Measurements from ENCODE around the gene TPCN2.

DNA sequence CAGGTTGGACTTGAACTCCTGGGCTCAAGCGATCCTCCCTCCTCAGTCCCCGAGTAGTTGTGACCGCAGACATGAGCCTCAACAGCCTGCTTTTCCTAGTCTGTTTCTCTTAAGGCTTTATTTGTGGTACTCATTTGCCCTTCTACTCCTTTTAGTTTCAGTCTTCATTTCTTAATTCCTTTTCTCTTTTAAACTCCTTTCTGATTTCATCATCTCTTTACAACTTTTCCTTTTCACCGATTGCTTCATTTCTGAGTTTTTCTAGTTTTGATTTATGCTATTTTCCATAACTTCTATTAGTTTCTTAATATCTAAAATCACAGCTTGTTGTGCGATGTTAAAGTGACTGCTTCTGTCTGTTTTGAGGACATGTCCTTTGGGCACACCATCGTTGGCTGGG, 18.4 kb upstream of the TPCN2 start:
- TF ChIP-seq, protein P1, sequence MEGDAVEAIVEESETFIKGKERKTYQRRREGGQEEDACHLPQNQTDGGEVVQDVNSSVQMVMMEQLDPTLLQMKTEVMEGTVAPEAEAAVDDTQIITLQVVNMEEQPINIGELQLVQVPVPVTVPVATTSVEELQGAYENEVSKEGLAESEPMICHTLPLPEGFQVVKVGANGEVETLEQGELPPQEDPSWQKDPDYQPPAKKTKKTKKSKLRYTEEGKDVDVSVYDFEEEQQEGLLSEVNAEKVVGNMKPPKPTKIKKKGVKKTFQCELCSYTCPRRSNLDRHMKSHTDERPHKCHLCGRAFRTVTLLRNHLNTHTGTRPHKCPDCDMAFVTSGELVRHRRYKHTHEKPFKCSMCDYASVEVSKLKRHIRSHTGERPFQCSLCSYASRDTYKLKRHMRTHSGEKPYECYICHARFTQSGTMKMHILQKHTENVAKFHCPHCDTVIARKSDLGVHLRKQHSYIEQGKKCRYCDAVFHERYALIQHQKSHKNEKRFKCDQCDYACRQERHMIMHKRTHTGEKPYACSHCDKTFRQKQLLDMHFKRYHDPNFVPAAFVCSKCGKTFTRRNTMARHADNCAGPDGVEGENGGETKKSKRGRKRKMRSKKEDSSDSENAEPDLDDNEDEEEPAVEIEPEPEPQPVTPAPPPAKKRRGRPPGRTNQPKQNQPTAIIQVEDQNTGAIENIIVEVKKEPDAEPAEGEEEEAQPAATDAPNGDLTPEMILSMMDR (IDR thresholded peaks at IDR 0.05) = no peak
- TF ChIP-seq POLR2A (IDR thresholded peaks at IDR 0.05) = no peak

Measured in heart left ventricle (tissue), 13 donors.